GM23338 (cell line): ENCODE measurements around the gene GAS2. TPM values are rescaled to one million over a fixed set of nuclear protein-coding genes. Genes with fewer than 3 reads are reported as not detected.

ENCODE experiments used
- ATAC-seq: fragments of 200-7000 bp; cut with Tn5 transposase; 3 replicates; pipeline ENCODE4 v1.9.1; 2020
- DNase-seq: peaks from one replicate; pipeline ENCODE4 v3.0.0-alpha.2; 2015; ENCODE audit warnings: low spot score
- H2AFZ ChIP-seq: fragments of 200-600 bp; sonication (generic); 2 replicates; pipeline ENCODE4 v1.8.0; 2016; ENCODE audit warnings: antibody characterized with exemption, mild to moderate bottlenecking, moderate library complexity
- H3F3A ChIP-seq: fragments of 200-600 bp; sonication (generic); replicated peaks from 2 replicates; pipeline ENCODE4 v1.8.0; 2017; ENCODE audit warnings: antibody characterized with exemption, mixed run types, low read depth
- H3K27ac ChIP-seq: fragments of 200-600 bp; sonication (generic); 2 replicates; pipeline ENCODE4 v1.6.1; 2016; ENCODE audit warnings: low read depth
- H3K27me3 ChIP-seq: fragments of 200-600 bp; sonication (generic); 2 replicates; pipeline ENCODE4 v1.8.0; 2016; ENCODE audit warnings: mild to moderate bottlenecking, mixed run types, moderate library complexity; ENCODE audit not compliant: insufficient read depth
- H3K36me3 ChIP-seq: fragments of 200-600 bp; sonication (generic); 2 replicates; pipeline ENCODE4 v1.8.0; 2016; ENCODE audit warnings: mild to moderate bottlenecking; ENCODE audit not compliant: insufficient read depth
- H3K4me1 ChIP-seq: fragments of 200-600 bp; sonication (generic); 2 replicates; pipeline ENCODE4 v1.8.0; 2016; ENCODE audit warnings: mild to moderate bottlenecking, moderate library complexity; ENCODE audit not compliant: insufficient read depth
- H3K4me2 ChIP-seq: fragments of 200-600 bp; sonication (generic); 2 replicates; pipeline ENCODE4 v1.7.1; 2017; ENCODE audit warnings: mixed run types
- H3K4me3 ChIP-seq: fragments of 200-600 bp; sonication (generic); 2 replicates; pipeline ENCODE4 v1.6.1; 2016; ENCODE audit warnings: mixed run types
- H3K79me2 ChIP-seq: fragments of 200-600 bp; sonication (generic); replicated peaks from 2 replicates; pipeline ENCODE4 v1.8.0; 2017; ENCODE audit warnings: mild to moderate bottlenecking; ENCODE audit not compliant: insufficient read depth
- H3K9me2 ChIP-seq: fragments of 200-600 bp; sonication (generic); 2 replicates; pipeline ENCODE4 v1.8.0; 2017; ENCODE audit not compliant: insufficient read depth
- H4K20me1 ChIP-seq: fragments of 200-600 bp; sonication (generic); replicated peaks from 2 replicates; pipeline ENCODE4 v1.8.0; 2017; ENCODE audit warnings: mild to moderate bottlenecking; ENCODE audit not compliant: insufficient read depth
- H3K27ac Mint-ChIP-seq: 2 replicates; pipeline ENCODE4 v1.8.0; 2020; ENCODE audit warnings: inconsistent platforms, mild to moderate bottlenecking, moderate library complexity, mixed read lengths
- H3K27me3 Mint-ChIP-seq: 3 replicates; pipeline ENCODE4 v1.8.0; 2022; ENCODE audit warnings: low read depth, mild to moderate bottlenecking, moderate library complexity, mixed read lengths, inconsistent platforms; ENCODE audit not compliant: insufficient read depth, poor library complexity
- H3K36me3 Mint-ChIP-seq: 3 replicates; pipeline ENCODE4 v1.8.0; 2021; ENCODE audit warnings: low read depth, mild to moderate bottlenecking, inconsistent platforms, moderate library complexity, mixed read lengths
- H3K4me1 Mint-ChIP-seq: 3 replicates; pipeline ENCODE4 v1.8.0; 2020; ENCODE audit warnings: mild to moderate bottlenecking, inconsistent platforms, mixed read lengths
- H3K4me3 Mint-ChIP-seq: 3 replicates; pipeline ENCODE4 v1.8.0; 2021; ENCODE audit warnings: moderate library complexity, mild to moderate bottlenecking, inconsistent platforms, mixed read lengths
- H3K9me3 Mint-ChIP-seq: 3 replicates; pipeline ENCODE4 v1.8.0; 2020; ENCODE audit warnings: moderate library complexity, mild to moderate bottlenecking, inconsistent platforms, mixed read lengths
- CREB1 ChIP-seq: fragments of 250-450 bp; sonication (Bioruptor Pico); IDR thresholded peaks from 2 replicates; pipeline ENCODE4 v1.5.0; 2020; ENCODE audit warnings: low read depth, mild to moderate bottlenecking, moderate library complexity
- EZH2phosphoT487 ChIP-seq: fragments of 200-600 bp; sonication (generic); IDR thresholded peaks from one replicate; pipeline ENCODE4 v1.8.1; 2018; ENCODE audit warnings: antibody characterized with exemption; ENCODE audit not compliant: unreplicated experiment
- JUNB ChIP-seq: IDR thresholded peaks from one replicate; pipeline ENCODE4 v1.6.1; 2016; ENCODE audit warnings: antibody characterized with exemption; ENCODE audit not compliant: unreplicated experiment
- NANOG ChIP-seq: IDR thresholded peaks from 2 replicates; pipeline ENCODE4 v1.6.1; 2016; ENCODE audit warnings: antibody characterized with exemption, borderline replicate concordance
- polyA plus RNA-seq: library from polyadenylated mRNA; unstranded; fragments of >200 nt; fragmentation: Nextera tagmentation; extraction: Ambion mirVana; gene quantifications from 2 replicates; pipeline ENCODE4 v1.2.1, GENCODE V29; 2016
- total RNA-seq: library from RNA; depleted of rRNA; stranded (reverse); fragments of >200 nt; shearing (Covaris generic); gene quantifications from 2 replicates; pipeline ENCODE4 v1.2.3, GENCODE V29; 2014
- TF ChIP-seq, protein P1 (sequence below): fragments of 250-450 bp; sonication (Bioruptor Pico); IDR thresholded peaks from 2 replicates; pipeline ENCODE4 v1.5.0; 2020; ENCODE audit warnings: mild to moderate bottlenecking, moderate library complexity
- TF ChIP-seq, protein P2 (sequence below): IDR thresholded peaks from one replicate; pipeline ENCODE4 v1.6.1; 2018; ENCODE audit warnings: antibody characterized with exemption; ENCODE audit not compliant: unreplicated experiment
- TF ChIP-seq, protein P3 (sequence below): IDR thresholded peaks from 2 replicates; pipeline ENCODE4 v1.6.1; 2016; ENCODE audit warnings: antibody characterized with exemption

GAS2 gene
- total and polyA plus RNA-seq, 2 experiments from 2014 or later = 2.6 to 6.7 TPM

DNA sequence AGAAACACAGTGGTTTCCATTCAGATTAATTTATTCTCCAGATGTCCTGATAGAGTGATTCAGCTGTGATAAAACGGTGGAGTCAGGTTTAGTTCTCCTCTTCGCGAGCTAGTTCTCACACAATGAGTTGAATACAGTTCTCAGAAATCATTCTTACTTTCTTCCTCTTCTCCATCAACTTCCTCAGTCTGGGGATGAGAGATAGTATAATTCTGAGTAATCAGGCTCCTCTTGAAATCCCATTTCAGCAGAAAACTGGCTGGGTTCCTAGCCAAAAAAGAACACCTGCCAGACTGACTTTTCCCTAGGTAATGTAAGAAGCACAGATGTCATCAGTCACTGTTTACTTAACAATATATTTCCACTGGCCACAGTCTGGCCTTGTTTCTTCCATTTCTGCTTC lies 86.5 kb downstream of the GAS2 start:
- H3K9me2 ChIP-seq = no peaks in the 10 kb centered on the region
- no peak for ATAC-seq
- H3K27ac Mint-ChIP-seq = 0 out of 2 replicates have a peak overlapping the region, but pooled peaks have one; percentile 74

More for the DNA sequence above, 86.5 kb downstream of the GAS2 start:
- Histone ChIP-seq H3K4me3 (no peak overlapping the region), H4K20me1 (no peaks in the 10 kb centered on the region), H3F3A (no peaks in the 10 kb centered on the region), H3K27me3 (no peaks in the 10 kb centered on the region), H3K4me2 (no peak overlapping the region), H3K4me1 (no peaks in the 10 kb centered on the region), H3K27ac (no peak overlapping the region), H3K79me2 (no peaks in the 10 kb centered on the region), H2AFZ (no peak overlapping the region), H3K36me3 (no peaks in the 10 kb centered on the region)
- H3K4me1 Mint-ChIP-seq = peaks cover 4% of the 10 kb centered on the region; the same call in 1 of the 3 replicates
- no peaks in the 10 kb centered on the region for H3K27me3 Mint-ChIP-seq
- H3K4me3 Mint-ChIP-seq = no peak overlapping the region
- no peaks in the 10 kb centered on the region for H3K36me3 Mint-ChIP-seq
- no peak for DNase-seq
- TF ChIP-seq, protein P1, sequence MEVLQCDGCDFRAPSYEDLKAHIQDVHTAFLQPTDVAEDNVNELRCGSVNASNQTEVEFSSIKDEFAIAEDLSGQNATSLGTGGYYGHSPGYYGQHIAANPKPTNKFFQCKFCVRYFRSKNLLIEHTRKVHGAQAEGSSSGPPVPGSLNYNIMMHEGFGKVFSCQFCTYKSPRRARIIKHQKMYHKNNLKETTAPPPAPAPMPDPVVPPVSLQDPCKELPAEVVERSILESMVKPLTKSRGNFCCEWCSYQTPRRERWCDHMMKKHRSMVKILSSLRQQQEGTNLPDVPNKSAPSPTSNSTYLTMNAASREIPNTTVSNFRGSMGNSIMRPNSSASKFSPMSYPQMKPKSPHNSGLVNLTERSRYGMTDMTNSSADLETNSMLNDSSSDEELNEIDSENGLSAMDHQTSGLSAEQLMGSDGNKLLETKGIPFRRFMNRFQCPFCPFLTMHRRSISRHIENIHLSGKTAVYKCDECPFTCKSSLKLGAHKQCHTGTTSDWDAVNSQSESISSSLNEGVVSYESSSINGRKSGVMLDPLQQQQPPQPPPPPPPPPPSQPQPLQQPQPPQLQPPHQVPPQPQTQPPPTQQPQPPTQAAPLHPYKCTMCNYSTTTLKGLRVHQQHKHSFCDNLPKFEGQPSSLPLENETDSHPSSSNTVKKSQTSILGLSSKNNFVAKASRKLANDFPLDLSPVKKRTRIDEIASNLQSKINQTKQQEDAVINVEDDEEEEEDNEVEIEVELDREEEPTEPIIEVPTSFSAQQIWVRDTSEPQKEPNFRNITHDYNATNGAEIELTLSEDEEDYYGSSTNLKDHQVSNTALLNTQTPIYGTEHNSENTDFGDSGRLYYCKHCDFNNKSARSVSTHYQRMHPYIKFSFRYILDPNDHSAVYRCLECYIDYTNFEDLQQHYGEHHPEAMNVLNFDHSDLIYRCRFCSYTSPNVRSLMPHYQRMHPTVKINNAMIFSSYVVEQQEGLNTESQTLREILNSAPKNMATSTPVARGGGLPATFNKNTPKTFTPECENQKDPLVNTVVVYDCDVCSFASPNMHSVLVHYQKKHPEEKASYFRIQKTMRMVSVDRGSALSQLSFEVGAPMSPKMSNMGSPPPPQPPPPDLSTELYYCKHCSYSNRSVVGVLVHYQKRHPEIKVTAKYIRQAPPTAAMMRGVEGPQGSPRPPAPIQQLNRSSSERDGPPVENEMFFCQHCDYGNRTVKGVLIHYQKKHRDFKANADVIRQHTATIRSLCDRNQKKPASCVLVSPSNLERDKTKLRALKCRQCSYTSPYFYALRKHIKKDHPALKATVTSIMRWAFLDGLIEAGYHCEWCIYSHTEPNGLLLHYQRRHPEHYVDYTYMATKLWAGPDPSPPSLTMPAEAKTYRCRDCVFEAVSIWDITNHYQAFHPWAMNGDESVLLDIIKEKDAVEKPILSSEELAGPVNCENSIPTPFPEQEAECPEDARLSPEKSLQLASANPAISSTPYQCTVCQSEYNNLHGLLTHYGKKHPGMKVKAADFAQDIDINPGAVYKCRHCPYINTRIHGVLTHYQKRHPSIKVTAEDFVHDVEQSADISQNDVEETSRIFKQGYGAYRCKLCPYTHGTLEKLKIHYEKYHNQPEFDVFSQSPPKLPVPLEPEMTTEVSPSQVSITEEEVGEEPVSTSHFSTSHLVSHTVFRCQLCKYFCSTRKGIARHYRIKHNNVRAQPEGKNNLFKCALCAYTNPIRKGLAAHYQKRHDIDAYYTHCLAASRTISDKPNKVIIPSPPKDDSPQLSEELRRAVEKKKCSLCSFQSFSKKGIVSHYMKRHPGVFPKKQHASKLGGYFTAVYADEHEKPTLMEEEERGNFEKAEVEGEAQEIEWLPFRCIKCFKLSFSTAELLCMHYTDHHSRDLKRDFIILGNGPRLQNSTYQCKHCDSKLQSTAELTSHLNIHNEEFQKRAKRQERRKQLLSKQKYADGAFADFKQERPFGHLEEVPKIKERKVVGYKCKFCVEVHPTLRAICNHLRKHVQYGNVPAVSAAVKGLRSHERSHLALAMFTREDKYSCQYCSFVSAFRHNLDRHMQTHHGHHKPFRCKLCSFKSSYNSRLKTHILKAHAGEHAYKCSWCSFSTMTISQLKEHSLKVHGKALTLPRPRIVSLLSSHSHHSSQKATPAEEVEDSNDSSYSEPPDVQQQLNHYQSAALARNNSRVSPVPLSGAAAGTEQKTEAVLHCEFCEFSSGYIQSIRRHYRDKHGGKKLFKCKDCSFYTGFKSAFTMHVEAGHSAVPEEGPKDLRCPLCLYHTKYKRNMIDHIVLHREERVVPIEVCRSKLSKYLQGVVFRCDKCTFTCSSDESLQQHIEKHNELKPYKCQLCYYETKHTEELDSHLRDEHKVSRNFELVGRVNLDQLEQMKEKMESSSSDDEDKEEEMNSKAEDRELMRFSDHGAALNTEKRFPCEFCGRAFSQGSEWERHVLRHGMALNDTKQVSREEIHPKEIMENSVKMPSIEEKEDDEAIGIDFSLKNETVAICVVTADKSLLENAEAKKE (CRISPR knock-in tag) = no peak
- TF ChIP-seq, protein P2, sequence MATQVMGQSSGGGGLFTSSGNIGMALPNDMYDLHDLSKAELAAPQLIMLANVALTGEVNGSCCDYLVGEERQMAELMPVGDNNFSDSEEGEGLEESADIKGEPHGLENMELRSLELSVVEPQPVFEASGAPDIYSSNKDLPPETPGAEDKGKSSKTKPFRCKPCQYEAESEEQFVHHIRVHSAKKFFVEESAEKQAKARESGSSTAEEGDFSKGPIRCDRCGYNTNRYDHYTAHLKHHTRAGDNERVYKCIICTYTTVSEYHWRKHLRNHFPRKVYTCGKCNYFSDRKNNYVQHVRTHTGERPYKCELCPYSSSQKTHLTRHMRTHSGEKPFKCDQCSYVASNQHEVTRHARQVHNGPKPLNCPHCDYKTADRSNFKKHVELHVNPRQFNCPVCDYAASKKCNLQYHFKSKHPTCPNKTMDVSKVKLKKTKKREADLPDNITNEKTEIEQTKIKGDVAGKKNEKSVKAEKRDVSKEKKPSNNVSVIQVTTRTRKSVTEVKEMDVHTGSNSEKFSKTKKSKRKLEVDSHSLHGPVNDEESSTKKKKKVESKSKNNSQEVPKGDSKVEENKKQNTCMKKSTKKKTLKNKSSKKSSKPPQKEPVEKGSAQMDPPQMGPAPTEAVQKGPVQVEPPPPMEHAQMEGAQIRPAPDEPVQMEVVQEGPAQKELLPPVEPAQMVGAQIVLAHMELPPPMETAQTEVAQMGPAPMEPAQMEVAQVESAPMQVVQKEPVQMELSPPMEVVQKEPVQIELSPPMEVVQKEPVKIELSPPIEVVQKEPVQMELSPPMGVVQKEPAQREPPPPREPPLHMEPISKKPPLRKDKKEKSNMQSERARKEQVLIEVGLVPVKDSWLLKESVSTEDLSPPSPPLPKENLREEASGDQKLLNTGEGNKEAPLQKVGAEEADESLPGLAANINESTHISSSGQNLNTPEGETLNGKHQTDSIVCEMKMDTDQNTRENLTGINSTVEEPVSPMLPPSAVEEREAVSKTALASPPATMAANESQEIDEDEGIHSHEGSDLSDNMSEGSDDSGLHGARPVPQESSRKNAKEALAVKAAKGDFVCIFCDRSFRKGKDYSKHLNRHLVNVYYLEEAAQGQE = no peak
- TF ChIP-seq EZH2phosphoT487 (no peak), CREB1 (CRISPR knock-in tag) (no peak), NANOG (no peak), JUNB (no peak)
- TF ChIP-seq, protein P3, sequence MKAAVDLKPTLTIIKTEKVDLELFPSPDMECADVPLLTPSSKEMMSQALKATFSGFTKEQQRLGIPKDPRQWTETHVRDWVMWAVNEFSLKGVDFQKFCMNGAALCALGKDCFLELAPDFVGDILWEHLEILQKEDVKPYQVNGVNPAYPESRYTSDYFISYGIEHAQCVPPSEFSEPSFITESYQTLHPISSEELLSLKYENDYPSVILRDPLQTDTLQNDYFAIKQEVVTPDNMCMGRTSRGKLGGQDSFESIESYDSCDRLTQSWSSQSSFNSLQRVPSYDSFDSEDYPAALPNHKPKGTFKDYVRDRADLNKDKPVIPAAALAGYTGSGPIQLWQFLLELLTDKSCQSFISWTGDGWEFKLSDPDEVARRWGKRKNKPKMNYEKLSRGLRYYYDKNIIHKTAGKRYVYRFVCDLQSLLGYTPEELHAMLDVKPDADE = no peak
- H3K9me3 Mint-ChIP-seq = no peaks in the 10 kb centered on the region
